Stimulated activated CD8-positive, alpha-beta memory T cell treated with anti-CD3 and anti-CD28 coated beads, Interleukin-15, amount 100 ng/mL, for 24 hours (primary cell): ENCODE data around the gene FAT2.

Experiments
- DNase-seq: peaks from one replicate; pipeline ENCODE4 v3.0.0-alpha.2; 2020; ENCODE audit warnings: low read depth

Gene FAT2

GRCh38 chr5:151591144-151591819 is at the start of gene FAT2:
TSS of gene FAT2 (minus strand) at chr5:151591331. CDS start at chr5:151568931, 22,400 bp downstream.
- DNase-seq, result no peak

- DNase-seq, result no peak
Measured at GRCh38 chr5:151638619-151639018, 47.5 kb upstream of the FAT2 start.

- DNase-seq, result no peak
Measured at GRCh38 chr5:151637676-151638075, 46.5 kb upstream of the FAT2 start.

GRCh38 chr5:151633892-151634291 is 42.8 kb upstream of the FAT2 start:
- DNase-seq, result no peak

- DNase-seq, result no peak
Measured at GRCh38 chr5:151632941-151633340, 41.8 kb upstream of the FAT2 start.

GRCh38 chr5:151632524-151632923 is 41.4 kb upstream of the FAT2 start:
- no peak for DNase-seq

GRCh38 chr5:151631941-151632340 is 40.8 kb upstream of the FAT2 start:
- no peak for DNase-seq

- DNase-seq, result no peak
Measured at GRCh38 chr5:151630088-151630487, 39.0 kb upstream of the FAT2 start.

GRCh38 chr5:151628112-151628823 is 37.1 kb upstream of the FAT2 start:
- DNase-seq, result no peak

GRCh38 chr5:151627650-151628049 is 36.5 kb upstream of the FAT2 start:
- DNase-seq, result no peak

- DNase-seq, result no peak
Measured at GRCh38 chr5:151625285-151625684, 34.2 kb upstream of the FAT2 start.

- no peak for DNase-seq
Measured at GRCh38 chr5:151624476-151624875, 33.3 kb upstream of the FAT2 start.

GRCh38 chr5:151622367-151623088 is 31.4 kb upstream of the FAT2 start:
- no peak for DNase-seq

GRCh38 chr5:151620461-151620840 is 29.3 kb upstream of the FAT2 start:
- DNase-seq, result no peak

- DNase-seq, result no peak
Measured at GRCh38 chr5:151619812-151620460, 28.8 kb upstream of the FAT2 start.

- DNase-seq, result no peak
Measured at GRCh38 chr5:151618907-151619306, 27.8 kb upstream of the FAT2 start.

GRCh38 chr5:151617841-151618710 is 26.9 kb upstream of the FAT2 start:
- no peak for DNase-seq

GRCh38 chr5:151617383-151617840 is 26.3 kb upstream of the FAT2 start:
- DNase-seq, result no peak

GRCh38 chr5:151615431-151615830 is 24.3 kb upstream of the FAT2 start:
- no peak for DNase-seq

- no peak for DNase-seq
Measured at GRCh38 chr5:151614565-151614964, 23.4 kb upstream of the FAT2 start.

GRCh38 chr5:151612689-151613427 is 21.7 kb upstream of the FAT2 start:
- no peak for DNase-seq
